Measurements from ENCODE around the gene UTS2B.

UTS2B gene

DNA sequence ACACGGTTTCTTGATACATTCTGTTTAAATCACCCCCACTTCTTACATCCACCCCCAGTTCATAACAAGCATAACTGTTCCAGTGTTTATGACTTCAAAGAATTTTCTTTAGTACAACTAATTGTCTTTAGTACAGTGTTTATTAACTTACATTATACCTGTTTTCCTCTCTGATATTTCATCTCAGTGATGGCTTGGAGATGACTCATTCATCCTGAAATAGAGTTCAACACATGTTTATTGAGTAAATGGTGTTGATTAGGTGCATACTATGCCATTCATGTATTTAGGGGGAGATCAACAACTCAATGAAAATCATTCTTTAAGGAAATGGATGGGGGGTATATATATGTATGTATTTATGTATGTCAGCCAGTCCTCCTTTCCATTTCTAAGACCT is 21.7 kb upstream of the UTS2B start:
- DNase-seq (ENCODE audit: low read depth), result no peak

- DNase-seq (ENCODE audit: low read depth), result no peak
These were observed 20.2 kb upstream of the UTS2B start for GRCh38 chr3:191350396-191351090.

DNA sequence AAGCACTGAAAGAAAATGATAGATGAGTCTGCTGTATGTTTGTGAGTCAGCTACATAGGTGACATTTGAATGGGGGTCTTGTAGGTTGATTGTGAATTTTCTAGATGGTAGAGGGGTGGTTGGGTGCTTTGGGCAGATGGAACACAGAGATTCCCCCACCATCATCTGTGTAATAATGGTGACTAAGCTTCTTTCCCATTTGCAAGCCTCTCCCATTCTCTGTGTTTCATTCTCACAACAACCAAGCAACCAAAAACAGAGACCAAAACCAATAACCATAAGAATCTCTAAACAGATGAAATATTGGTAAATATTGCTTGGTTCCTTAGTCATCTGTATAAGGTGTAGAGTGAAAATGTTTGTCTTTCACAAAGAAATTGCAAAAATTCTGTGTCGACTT is 17.8 kb upstream of the UTS2B start:
- DNase-seq (ENCODE audit: low read depth), result no peak

GRCh38 chr3:191347228-191347627 is 16.9 kb upstream of the UTS2B start:
- no peak for DNase-seq (ENCODE audit: low read depth)

DNA sequence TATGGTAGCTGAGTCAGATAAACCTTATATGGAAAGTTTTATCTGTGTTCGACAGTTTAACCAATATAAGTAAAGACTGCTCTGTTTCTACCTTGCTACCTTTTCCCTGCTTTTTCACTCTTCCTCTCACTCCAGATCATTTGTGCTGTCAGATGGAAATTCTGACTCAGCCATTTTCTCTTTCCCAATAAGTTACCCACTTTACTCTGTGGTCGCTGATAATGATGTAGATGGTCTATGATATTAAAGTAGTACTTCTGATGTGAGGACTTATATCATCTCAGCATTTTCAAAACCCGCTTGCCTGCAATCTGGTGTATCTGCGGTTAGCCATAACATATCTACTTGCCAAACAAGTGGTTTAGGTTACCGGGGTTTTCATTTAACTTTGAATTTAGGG is 15.0 kb upstream of the UTS2B start:
- no peak for DNase-seq (ENCODE audit: low read depth)

DNA sequence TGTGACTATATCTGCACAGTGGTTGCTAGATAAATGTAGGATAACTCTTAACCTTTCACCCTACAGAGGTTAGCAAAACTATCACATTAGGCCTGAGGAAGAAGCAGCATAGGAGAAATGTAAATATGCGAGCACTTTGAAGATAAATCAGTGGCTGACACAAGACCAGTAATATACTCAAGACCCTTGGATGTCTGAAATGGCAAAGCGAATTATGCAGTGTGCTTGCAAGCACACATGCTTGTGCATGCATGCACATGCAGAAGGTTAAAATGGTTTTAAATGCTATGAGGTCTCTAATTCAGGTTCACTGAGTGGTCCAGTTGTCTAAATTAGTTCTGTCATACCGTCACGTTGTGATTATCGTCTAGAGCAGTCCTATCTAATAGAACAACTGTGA is 13.6 kb upstream of the UTS2B start:
- no peak for DNase-seq (ENCODE audit: low read depth)

DNA sequence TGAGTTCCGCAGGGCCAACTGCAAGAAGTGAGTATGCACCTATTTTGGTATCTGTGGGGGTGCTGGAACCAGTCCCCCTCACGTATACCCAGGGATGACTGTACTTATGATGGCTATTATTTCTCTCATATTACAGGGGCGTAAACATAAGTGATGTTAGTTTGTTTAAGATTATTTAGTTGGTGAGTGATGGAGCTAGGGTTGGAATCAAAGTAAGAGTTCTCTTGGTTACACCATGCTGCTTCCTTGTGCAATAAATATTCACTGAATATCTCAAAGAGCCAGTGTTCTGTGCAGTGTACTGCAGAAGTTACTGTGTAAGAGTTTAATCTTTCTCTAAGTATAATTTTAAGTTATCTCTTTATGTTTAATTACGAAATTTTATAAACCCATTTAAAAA is 12.8 kb upstream of the UTS2B start:
- no peak for DNase-seq (ENCODE audit: low read depth)

- DNase-seq (ENCODE audit: low read depth), result no peak
These were observed 12.1 kb upstream of the UTS2B start for GRCh38 chr3:191342411-191342810.

- DNase-seq (ENCODE audit: low read depth), result no peak
These were observed 11.7 kb upstream of the UTS2B start for GRCh38 chr3:191342006-191342405.

GRCh38 chr3:191340966-191341365 is 10.6 kb upstream of the UTS2B start:
- no peak for DNase-seq (ENCODE audit: low read depth)

GRCh38 chr3:191340351-191340750 is 10.0 kb upstream of the UTS2B start:
- no peak for DNase-seq (ENCODE audit: low read depth)

DNA sequence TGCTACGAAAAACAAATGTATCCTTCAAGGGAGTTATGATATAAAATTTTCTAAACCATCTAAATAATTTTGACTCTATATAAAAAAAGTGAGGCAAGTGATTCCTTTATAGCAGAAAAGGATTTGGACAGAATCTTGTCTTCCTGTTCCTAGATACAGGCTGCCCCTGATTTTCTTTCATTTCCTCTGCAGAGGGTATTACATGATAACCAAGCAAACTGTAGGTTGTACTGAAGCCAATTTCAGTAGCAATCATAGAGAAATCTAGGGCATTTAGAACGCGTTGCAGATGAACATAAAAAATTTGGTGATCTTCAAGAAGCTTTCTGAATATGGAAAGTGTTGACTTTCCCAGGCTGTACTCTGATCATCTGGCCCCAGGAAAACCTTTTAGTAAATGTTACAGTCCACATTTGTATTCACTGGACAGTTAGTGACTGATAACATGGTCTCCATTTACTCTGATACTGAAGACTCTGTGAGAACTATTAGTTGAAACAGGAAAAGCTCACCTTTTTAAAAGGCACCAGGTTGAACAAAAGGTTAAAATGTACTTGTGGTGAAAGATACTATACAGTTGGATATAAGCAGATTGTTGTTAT is 9.1 kb upstream of the UTS2B start:
- no peak for DNase-seq (ENCODE audit: low read depth)

- DNase-seq (ENCODE audit: low read depth), result no peak
These were observed 7.8 kb upstream of the UTS2B start for GRCh38 chr3:191338177-191338488.

- no peak for DNase-seq (ENCODE audit: low read depth)
These were observed 6.5 kb upstream of the UTS2B start for GRCh38 chr3:191336833-191337232.

- DNase-seq (ENCODE audit: low read depth), result no peak
These were observed 4.1 kb upstream of the UTS2B start for GRCh38 chr3:191334346-191334893.

DNA sequence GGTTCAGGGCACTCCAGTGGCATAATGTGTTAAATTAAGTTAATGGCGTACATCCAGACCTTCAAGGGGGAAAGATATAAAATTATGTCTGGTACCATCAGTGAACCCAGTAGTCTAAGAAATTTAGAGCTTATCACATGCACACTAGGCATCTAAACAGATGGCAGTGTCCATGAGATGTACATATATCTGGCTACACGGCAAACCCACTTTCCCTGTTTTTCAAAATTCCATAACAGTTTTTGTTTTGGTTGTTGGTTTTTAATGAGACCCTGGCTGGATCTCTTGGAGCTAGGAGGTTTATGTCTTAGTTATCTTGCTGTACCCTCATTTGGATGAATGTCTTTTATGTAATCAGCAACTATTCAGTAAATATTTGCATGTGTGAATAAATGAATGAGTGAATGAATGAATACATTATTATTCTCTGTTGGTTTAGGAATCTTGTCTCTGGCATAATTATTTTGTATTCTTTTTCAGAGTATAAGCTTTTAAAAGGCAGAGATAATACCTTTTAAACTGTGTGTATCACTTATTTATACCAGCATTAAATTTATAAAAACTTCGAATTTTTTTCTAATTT is 3.1 kb upstream of the UTS2B start:
- DNase-seq (ENCODE audit: low read depth), result no peak

DNA sequence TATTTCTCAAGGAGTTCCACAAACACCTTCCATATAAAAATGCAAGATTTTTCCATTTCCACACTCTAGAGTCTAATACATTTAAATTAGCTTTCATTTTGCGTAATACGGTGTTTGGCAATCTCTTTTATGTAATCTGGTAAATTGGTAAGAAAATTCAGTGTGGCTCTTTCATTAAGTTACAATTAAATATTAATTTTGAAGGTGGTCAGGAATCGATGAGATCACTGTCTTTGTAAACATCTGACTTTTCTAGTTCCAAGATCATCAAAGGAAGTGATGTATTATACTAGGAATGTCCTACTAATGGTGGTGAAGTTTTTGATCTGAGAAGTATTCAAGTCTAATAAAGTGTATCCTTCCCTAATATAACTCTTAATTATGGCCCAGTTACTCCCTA is 1.1 kb upstream of the UTS2B start:
- no peak for DNase-seq (ENCODE audit: low read depth)

GRCh38 chr3:191330530-191331048 is 263 bp upstream of the UTS2B start:
- peak; percentile 46 for DNase-seq (ENCODE audit: low read depth)

GRCh38 chr3:191328962-191329653 is 1.2 kb downstream of the UTS2B start, which contains the start of gene CCDC50:
CCDC50 (plus strand) TSS chr3:191329394; CDS start chr3:191329675, 281 bp downstream.
- DNase-seq (ENCODE audit: low read depth), result peak; percentile 41

DNA sequence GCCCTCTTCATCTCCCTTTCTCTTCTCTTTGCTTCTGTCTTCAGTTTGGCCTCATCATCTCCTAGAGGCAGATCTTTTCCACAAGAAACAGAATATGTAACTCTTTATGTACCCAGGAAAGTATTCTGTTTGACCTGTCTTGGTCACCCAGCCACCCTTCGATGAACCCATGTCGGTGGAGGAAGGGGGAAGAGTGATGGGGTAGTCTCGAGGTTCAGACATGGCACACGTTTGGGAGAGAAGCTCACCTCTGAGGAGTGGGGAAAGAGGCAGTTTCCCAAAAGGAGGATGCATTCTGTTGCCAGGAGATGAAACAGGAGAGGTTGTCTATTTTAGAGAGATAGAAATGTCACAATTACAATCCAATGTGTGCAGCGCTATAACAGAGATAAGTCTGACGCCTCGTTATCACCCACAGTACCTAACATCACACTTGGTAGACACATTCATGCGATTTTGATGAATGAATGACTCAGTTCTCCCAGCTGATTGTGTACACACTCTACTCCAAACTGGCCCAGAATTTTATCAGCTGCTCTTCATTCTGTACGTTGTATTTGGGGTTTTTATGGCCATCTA is 1.9 kb downstream of the UTS2B start:
- DNase-seq (ENCODE audit: low read depth), result no peak

DNA sequence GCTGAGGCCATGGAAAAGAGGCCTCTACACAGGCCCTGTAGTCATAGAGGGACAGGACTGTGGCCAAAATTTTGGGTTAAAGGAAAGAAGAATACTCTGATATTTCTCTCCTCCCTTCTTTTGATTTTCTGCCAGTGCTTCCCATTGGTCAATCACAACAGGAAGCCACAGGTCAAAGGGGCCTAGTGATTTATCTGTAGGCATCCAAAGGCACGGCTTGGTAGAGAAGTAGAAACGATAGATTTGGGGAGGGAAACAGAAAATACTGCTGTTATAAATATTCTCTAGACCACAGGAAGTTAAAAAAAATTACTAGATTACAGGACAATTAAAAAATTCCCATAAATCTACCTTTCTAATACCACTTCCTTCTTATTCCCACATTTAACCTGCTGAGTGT is 2.8 kb downstream of the UTS2B start:
- no peak for DNase-seq (ENCODE audit: low read depth)

DNA sequence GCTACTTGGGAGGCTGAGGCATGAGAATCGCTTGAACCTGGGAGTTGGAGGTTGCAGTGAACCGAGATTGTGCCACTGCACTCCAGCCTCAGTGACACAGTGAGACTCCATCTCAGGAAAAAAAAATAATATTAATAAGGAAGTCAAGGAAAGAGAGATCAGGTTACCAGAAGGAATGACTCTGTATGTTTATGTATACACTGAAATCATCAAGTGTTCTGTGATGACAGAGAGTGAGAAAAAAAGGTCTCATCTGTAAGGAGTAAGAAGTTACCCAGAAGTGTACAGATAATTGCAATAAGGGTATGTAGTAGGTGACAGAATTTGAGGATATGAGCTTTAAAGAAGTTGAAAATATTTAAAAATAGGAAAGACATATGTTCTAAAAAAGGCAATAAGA is 5.4 kb downstream of the UTS2B start:
- DNase-seq (ENCODE audit: low read depth), result no peak

Measured in GM04504 (cell line).